Posterior vena cava (tissue), 2 donors: ENCODE data around the gene TTC28. TPM values are rescaled to one million over a fixed set of nuclear protein-coding genes. Genes with fewer than 3 reads are reported as not detected.

Source experiments
- DNase-seq: peaks from one replicate; pipeline ENCODE4 v3.0.0-alpha.2; 2020; ENCODE audit warnings: low spot score
- intact Hi-C, 2 donors: fragments of 100-400 bp; cut with DNase I; formaldehyde crosslinking; loops; one replicate each; pipeline versions ENCODE4 v1.14.1 to v1.14.2; 2022 to 2023
- total RNA-seq, 2 donors: library from RNA; stranded (reverse); fragmentation: NEBNext Ultra II Directional; extraction: Animal tissue kit (Norgen Biotek cat#: 25700); gene quantifications; one replicate each; pipeline ENCODE4 v1.2.1, GENCODE V29; 2021
- donor health status: DM: yes; HTN: yes; CAD: no.
- donor health status: DM: yes; HTN: yes; CAD: no.

The TTC28 gene
- total RNA-seq, 2 donors from 2014 or later = 36.6 to 51.2 TPM

DNA sequence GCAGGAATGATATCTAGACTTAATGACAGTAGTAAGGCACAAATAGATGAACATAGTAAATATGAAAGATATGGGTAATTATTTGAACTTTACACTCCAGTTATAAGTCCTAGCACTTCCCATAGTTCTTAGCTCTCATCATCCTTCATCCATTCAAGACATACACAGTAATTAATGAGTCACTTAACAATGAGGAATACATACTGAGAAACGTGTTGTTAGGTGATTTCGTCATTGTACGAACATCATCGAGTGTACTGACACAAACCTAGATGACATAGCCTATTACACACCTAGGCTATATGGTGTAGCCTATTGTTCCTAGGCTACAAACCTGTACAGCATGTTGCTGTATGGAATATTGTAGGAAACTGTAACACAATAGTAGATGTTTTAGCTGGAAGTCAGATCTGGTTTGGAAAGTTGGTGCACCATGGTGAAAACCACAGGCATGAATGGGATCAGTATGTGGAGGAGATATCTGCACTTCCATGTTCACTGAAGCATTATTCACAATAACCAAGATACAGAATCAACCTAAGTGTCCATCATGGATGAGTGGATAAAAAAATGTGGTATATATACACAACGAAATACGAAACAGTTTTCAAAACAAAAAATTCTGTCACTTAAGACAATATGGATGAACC, 530.7 kb downstream of the TTC28 start:
- no peak for DNase-seq
- intact Hi-C loops = no loop called here

- intact Hi-C loops = no loop called here
- DNase-seq = no peak
These were observed 532.2 kb downstream of the TTC28 start for GRCh38 chr22:28147401-28147800.

DNA sequence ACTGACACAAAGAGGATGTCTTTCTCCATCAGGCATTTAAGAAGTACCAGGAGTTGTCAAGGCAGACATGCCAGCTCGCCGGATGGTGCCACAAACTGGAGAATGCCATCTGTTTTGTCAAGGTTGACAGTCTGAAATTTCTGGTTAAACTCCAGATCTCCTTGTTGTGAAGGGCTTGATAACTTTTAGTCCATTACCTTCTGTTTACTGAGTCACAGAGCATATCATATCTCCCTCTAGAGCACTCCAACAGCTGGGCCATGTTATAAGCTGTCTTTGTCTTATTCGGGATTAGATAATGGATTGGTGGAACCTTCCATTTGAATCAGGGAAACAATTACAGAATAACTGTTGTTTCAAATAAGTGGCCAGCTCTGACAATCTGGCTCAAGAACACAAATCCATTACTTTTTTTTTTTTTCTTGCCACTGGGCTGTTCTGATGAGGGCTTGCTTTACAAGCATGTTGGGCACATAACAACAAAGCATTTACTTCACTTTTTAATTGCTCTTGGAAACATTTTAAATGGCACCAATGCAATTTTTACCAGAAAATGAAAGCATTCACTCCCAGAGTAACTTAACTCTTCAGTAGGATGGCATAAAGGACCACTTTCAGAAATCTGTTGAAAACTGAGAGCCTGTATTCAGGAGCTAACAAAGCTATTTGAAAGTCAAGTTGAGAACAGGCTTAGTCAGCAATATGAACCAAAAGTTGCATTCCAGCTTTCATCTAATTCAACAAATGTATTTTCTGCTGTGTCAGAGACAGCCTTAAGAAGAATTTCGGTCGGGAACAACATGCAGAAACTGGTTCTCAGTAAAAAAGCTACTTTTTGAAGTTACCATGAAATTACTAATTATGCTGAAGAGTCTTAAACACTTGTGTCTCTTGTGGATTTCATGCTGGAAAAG, 533.0 kb downstream of the TTC28 start:
- intact Hi-C loops = no loop called here
- no peak for DNase-seq

DNA sequence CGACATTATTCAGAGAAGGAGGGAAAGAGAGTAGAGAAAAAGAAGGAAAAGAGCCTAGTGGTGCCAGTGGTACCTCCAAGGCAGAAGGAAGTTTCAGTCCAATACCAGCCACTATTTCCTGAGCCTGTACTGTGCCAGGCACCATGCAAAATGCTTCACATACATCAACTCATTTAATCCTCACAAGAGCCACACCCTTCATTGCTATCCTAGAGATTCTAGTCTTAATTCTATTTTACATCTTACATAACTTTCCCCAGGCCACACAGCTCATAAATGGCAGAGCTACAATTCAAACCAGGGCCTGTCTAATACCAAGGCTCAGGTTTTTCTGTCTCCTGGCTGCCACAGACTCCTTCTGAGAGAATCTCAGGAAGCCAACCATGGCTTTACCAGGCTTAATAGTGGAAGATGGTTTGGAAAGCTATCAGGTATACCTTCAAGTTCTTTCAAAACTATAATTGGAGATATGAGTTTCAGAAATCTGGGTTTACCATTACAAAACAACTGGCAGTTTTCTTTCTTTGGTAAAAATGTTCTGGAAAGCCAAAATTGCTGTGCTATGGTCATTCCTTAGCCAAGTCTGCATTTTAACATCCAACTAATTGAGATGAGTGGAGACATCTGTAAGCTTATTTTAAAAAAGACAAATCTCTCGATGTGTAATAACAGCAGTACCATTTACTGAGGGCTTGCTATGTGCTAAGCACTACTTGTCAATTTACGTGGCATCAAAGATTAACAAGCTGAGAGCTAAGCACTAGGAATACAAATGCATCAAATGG, 535.5 kb downstream of the TTC28 start:
- DNase-seq = no peak
- intact Hi-C loops = no loop called here

DNA sequence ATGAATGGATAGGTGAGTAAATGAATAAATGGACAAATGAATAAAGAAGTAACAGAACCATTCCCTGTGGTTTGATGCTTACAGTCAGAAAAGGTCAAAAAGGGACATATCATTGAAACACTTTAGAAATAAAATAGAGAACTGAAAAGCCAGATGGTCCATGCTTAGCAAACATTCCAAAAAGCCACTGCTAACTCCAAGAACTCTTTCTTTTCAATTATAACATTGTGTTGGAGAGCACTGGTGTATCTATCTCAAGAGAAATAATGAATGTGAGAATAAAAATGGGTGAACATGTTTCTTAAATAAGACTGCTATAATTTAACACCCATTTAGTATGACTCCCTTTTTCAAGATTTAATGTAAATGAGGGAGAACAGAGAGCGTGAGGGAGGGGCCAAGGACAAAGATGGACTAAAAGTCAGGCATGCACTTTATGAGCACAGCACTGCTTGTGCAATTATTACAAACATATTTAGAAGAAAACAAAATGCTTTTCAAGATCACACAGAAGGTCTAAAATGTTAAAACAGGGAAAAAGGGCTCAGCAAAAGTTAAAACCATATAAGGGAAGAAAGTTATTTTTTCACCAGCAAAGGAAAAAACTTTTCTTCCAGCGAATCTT, 536.3 kb downstream of the TTC28 start:
- DNase-seq = no peak
- intact Hi-C loops = no loop called here

DNA sequence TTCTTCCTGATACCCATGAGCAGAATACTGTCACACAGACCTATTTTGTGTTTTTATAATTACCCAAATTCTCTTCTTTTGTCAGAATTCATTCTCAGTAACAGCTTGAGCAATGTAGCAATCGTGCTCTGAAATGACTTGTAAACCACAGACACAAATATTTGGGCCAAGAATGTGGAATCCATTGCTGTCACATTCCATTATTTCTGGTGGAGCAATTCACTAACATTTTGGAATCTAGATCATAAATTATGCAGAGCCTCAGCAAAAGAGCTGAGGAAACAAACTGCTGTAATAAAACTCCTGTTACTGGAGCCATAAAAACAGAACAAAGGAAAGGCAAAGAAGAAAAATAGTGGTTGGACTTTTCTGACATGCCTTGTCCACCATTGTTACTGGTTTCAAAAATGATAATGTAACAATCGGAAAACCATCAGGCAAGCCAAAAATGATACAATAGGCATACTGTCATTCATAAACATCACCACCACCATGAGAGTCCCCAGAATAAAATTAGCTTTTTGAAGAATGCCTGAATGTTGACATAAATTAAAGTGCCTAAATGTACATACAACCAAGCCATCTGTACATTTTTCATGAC, 537.2 kb downstream of the TTC28 start:
- DNase-seq = no peak
- intact Hi-C loops = no loop called here

DNA sequence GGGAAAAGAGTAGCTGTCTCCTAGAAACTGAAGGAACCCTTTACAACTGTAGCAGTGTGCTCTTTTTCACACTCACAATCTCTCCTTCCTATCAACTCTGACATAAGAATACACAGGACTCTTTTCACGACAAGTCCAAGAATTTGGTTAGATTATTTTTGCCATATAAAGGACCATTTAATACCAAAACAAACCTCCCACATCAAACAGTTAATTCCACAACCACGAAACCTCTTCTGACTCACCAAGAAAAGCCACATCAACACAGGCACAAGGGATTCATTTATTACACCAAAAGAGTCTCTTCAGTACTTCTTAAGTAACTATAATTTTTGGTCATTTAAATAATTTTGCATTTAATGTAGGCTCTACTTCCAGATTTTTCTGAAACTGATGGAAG, 538.0 kb downstream of the TTC28 start:
- intact Hi-C loops = no loop called here
- no peak for DNase-seq

GRCh38 chr22:28139961-28140360, 539.7 kb downstream of the TTC28 start:
- DNase-seq = no peak
- intact Hi-C loops = no loop called here

- DNase-seq = no peak
- intact Hi-C loops = no loop called here
These were observed 540.1 kb downstream of the TTC28 start for GRCh38 chr22:28139516-28139915.

GRCh38 chr22:28137036-28137435, 542.6 kb downstream of the TTC28 start:
- DNase-seq = no peak
- intact Hi-C loops = no loop called here

GRCh38 chr22:28132466-28132865, 547.2 kb downstream of the TTC28 start:
- no peak for DNase-seq
- intact Hi-C loops = no loop called here

- DNase-seq = no peak
- intact Hi-C loops = no loop called here
These were observed 550.2 kb downstream of the TTC28 start for GRCh38 chr22:28129319-28129962.

DNA sequence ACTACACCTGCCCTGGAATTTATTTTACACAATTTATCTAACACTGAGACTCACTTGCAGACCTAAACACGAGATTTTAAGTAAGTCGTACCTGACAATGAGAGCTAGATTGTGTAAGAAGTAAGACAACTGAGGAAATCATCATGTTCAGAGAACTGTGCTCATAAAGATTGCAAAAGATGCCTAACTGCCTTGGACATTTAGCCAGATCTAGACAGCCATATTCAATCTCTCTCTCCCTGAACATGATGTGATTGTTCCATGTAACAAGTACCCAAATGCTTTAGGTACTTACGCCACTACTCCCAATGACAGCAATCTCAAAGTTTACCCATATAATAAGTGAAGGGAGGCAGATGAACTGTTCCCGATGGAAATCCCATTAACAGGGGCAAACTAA, 550.8 kb downstream of the TTC28 start:
- intact Hi-C loops = no loop called here
- no peak for DNase-seq

DNA sequence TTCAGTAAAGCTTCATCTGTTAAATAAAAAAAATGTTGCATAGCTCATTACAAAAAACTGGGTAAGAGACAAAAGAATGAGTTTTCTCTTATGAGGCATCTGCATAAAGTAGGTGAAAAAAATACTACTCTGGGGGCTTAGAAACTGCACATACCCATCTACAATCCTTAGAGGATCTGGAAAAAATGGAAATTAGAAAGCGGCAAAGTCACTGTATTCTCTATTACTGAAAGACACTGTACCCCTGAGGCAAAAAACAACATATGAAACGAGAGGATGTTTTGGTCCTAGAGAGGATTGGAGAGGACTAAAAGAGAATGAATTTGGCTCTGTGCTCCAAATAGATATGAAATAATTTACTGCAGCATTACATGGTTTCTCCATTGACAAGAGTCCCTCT, 553.8 kb downstream of the TTC28 start:
- DNase-seq = no peak
- intact Hi-C loops = no loop called here

DNA sequence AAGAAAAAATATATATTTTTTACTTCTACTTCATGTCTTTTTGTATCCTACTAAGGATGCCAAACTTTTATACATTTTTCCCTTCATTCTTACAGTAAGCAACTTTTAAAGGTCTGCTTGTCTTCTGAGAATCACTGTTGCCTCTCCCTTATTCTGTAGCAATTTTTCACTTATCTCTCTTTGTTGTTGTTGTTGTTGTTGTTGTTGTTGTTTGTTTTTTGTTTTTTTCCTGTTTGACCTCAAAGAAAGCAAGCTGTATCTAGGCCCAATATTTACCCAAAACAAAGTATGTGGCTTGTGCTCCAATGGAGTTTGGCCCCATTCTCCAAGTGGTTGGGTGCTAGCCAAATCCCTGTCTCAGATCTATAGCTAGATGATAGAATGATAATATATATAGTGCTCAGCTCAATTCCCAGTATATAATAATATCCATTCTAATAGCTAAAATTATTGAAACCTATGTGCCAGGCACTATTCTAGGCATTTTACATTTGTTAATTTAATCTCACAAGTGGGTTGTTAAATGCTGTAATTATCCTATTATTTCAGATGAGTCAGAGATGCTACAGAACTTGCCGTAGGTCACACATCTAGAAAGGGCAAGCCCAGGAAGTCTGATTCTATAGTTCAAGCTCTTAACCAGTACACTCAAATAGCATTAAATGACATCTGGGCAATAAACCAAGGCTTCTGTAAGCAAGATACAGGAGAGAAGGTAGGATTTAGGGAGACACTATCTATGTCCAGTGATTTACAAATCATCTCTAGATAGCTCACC, 555.5 kb downstream of the TTC28 start:
- intact Hi-C loops = no loop called here
- DNase-seq = no peak

GRCh38 chr22:28120691-28121592, 558.7 kb downstream of the TTC28 start:
- intact Hi-C loops = no loop called here
- DNase-seq = no peak

DNA sequence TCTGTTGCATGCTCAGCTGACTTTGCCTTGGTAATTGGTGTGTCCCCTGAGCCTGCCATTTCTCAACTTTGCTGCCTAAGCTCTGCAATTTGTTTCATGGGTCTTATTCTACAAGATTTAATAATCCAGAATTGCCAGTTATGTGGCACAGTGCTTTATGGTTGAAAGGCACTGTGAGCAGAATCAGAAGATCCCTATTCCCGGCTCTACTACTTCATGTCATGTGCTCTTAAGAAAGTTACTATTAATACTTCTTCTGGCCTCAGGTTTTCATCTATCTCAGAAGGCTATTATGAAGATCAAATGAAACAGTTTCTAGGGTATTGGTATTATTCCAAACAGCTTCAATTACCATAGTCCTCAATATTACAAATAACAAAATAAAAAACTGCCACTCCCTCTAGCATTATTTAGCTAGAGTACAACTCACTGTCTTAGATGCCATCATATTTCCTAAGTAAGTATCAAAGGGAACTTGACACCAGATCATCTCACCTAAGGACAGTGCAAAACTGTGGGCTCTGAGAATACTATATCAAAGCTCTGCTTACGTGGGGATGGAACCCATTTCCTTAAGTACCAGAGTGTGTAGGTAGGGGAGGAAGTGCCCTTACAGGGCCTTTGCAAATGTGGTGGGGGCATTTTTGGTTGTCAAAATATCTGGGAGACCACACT, 560.5 kb downstream of the TTC28 start:
- intact Hi-C loops = no loop called here
- no peak for DNase-seq
